DMS 273 treated with DMSO at 0.1 percent for 48 hours (cell line): ENCODE results near the gene CSTF2T.
A peak's percentile ranks its signal among the peaks of the same experiment; 100 is the strongest.
"Not testable (repeated sequence)": the region's sequence is repeated elsewhere in the genome, so short reads cannot be mapped to it uniquely, and the experiment has no call there.

ENCODE experiments used
- DNase-seq: peaks from one replicate; lab custom pipeline; 2025; lab: John Stamatoyannopoulos, UW

CSTF2T gene

DNA sequence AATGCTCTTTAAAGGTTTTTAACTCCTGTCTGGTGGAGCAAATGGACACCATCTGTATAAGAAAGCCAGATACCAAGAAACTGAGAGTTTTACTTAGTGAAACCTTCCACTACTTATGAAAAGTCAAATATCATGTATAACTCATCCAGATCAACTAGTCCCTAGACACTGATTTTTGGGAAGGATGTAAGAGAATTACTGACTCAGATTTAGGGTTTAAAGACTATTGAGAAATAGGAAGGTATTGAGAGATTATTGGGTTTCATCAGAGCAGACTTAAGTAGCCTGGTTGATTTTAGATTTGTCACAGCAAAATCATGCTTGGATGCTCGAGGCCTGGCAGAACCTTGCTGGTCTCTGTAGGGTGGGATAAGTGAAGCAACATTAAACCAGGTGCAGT lies 3.1 kb downstream of the CSTF2T start:
- no peak for DNase-seq

GRCh38 chr10:51694086-51694768 lies 5.2 kb downstream of the CSTF2T start:
- no peak for DNase-seq

DNA sequence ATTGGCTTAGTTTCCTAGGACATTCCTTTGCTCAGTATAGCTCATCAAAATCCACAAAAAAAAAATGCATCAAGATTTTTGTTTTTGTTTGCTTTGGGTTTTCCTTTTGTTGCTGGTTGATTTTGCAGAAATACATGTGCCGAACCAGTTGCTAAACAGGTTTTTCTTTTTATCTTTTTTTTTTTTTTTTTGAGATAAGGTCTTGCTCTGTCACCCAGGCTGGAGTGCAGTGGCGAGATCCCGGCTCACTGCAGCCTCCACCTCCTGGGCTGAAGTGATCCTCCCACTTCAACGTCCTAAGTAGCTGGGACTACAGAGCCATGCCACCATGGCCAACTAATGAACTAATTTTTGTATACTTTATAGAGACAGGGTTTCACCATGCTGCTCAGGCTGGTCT lies 8.3 kb downstream of the CSTF2T start:
- no peak for DNase-seq

- DNase-seq: no peak
Measured at GRCh38 chr10:51689536-51689935, 9.9 kb downstream of the CSTF2T start.

GRCh38 chr10:51688826-51689225 lies 10.6 kb downstream of the CSTF2T start:
- DNase-seq: not testable (repeated sequence)

- no peak for DNase-seq
Measured at GRCh38 chr10:51687296-51687695, 12.1 kb downstream of the CSTF2T start.

- DNase-seq: no peak
Measured at GRCh38 chr10:51685768-51686167, 13.6 kb downstream of the CSTF2T start.

DNA sequence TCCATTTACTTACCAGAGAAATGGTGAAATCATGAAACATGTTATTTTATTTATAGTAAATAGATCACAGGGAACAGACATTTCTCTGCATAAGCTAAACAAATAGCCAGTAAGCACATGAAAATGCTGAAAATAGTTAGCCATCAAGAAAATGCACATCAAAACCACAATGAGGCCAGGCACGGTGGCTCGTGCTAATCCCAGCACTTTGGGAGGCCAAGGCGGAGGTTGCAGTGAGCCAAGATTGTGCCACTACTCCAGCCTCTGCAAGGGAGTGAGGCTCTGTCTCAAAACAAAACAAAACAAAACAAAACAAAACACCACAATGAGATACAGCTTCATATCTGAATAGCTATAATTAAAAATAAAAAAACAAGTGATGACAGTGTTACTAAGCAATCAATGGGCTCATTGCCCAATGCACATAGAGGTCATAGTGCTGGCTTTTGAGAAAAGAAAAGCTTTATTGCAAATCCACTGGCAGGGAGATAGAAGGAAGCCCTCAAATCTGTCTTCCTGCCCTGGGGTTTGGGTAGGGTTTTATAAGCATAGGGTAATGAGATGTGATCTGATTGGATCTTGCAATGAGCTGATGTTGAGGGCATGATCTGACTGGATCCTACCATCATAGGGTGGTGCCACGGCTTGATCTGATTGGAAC lies 16.2 kb downstream of the CSTF2T start:
- no peak for DNase-seq

- no peak for DNase-seq
Measured at GRCh38 chr10:51679841-51680240, 19.6 kb downstream of the CSTF2T start.

DNA sequence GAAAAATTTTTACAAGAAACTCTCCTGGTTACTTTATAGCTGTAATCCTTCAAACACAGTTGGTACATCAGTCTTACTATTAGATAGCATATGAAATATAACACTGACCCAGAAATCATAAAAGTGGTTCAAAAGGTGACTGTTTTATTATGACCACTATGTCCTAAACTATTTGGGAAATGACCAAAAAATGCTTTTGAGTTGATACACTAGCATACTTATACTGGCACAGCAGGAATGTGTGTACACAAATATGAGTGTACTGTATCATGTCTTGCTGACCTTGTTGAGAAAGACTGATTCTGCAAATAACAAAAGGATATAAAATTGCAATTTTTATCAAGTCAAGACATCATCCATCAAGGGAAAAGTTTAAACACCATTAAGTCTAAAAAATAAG lies 24.3 kb downstream of the CSTF2T start:
- DNase-seq: no peak

DNA sequence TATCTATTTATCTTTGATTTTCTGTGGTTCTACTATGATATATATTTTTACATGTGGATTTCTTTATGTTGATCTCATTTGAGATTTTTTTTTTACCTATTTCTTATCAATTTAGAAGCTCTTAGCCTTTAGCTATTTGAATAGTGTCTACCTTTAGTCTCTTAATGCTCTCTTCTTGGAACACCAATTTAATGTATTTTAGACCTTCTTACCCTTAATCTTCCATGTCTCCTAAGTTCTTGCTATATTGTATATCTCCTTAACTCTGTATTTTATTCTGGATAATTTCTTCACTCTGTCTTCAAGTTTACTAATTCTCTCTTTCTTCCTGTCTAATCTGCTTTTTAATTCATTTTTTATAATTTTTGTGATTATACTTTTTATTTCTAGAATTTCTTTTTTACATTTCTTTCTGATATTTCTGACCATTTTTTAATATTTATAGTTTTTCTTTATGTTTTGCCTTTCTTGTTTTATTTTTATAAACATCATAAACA lies 27.3 kb downstream of the CSTF2T start:
- no peak for DNase-seq

GRCh38 chr10:51669041-51669440 lies 30.4 kb downstream of the CSTF2T start:
- DNase-seq: no peak

- no peak for DNase-seq
Measured at GRCh38 chr10:51668336-51668689, 31.1 kb downstream of the CSTF2T start.

GRCh38 chr10:51667678-51668335 lies 31.6 kb downstream of the CSTF2T start:
- DNase-seq: no peak

GRCh38 chr10:51666456-51666855 lies 32.9 kb downstream of the CSTF2T start:
- no peak for DNase-seq

DNA sequence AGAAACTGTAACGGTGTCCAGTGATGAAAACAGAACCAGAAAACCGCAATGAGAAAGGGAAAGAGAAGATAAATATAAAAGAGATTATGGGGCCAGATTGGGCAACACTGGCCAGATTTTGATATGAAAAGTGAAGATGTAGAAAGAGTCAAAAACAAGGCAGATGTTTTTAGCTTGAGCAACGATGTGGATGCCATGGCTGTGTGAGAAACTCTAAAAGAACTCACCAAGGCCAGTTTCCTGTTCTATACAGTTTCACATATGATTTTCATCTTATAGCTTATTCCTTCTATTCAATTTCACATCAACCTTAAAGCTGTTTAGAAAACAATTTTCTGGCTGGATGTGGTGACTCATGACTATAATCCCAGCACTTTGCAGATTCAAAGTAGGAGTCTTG lies 36.3 kb downstream of the CSTF2T start:
- no peak for DNase-seq

- no peak for DNase-seq
Measured at GRCh38 chr10:51659344-51659743, 40.1 kb downstream of the CSTF2T start.

- no peak for DNase-seq
Measured at GRCh38 chr10:51658000-51658399, 41.4 kb downstream of the CSTF2T start.

- no peak for DNase-seq
Measured at GRCh38 chr10:51656503-51656902, 42.9 kb downstream of the CSTF2T start.

DNA sequence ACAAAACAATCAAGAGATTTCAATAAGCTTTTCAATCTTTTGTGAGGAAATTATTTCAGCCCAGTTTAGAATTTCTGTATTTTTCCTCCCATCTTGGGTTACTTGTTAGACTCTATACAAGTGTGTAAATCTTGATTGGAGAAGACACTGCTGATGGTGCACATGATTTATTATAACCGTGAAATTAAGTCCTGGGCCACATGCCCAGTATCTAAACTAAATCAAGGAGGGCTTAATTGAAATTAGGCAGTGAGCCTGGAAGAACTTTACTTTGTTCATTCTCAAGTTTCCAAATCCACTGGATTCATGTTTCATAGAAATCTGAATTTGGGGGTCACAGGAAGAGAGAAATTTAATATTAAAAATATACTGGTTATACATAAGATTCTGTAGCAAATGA lies 44.5 kb downstream of the CSTF2T start:
- peak; percentile 18 for DNase-seq

- no peak for DNase-seq
Measured at GRCh38 chr10:51653025-51653424, 46.4 kb downstream of the CSTF2T start.

DNA sequence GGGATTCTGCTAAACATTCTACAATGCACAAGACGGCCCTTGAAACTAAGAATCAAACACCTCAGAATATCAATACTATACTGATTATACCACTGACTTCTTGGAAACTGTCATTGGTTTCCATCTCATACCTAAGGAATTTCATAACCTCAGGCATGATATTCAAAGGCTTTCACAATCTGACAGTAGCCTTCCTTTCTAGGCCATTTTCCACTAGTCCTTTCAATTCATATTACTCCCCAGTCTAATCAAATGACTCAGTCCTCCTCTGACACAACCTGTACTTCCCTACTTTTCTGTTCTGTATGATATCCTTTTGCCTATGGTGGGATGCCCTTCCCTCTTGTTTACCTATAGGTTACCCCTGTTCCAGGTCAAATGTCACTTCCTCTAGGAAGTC lies 48.3 kb downstream of the CSTF2T start:
- no peak for DNase-seq

- no peak for DNase-seq
Measured at GRCh38 chr10:51649064-51649463, 50.3 kb downstream of the CSTF2T start.
